OCI-LY3 (cell line): Measurements from ENCODE around the gene RFX3.

Experiments used
- H2AFZ ChIP-seq: fragments of 200-600, 300-600 bp; shearing (Covaris generic); 2 replicates; pipeline ENCODE4 v1.6.0; 2014; ENCODE audit warnings: antibody characterized with exemption, low read depth, low read length
- H3K27ac ChIP-seq: fragments of 200-600, 300-600 bp; sonication (generic); 2 replicates; pipeline ENCODE4 v1.5.1; 2014; ENCODE audit warnings: mild to moderate bottlenecking, low read length, moderate library complexity, mixed read lengths
- H3K27me3 ChIP-seq: fragments of 200-600, 300-600 bp; sonication (generic); 2 replicates; pipeline ENCODE4 v1.6.1; 2014; ENCODE audit warnings: low read depth, low read length, mixed read lengths
- H3K36me3 ChIP-seq: fragments of 200-600, 300-600 bp; sonication (generic); replicated peaks from 2 replicates; pipeline ENCODE3; 2014; ENCODE audit warnings: low read depth, low read length, mixed read lengths
- H3K4me1 ChIP-seq: fragments of 300-600, 200-600 bp; sonication (generic); 2 replicates; pipeline ENCODE4 v1.6.1; 2014; ENCODE audit warnings: low read length, mixed read lengths
- H3K4me2 ChIP-seq: fragments of 200-600, 300-600 bp; sonication (generic); 2 replicates; pipeline ENCODE4 v1.6.1; 2014; ENCODE audit warnings: low read length, mixed read lengths
- H3K4me3 ChIP-seq: fragments of 300-600, 200-600 bp; sonication (generic); 2 replicates; pipeline ENCODE4 v1.5.1; 2014; ENCODE audit warnings: antibody characterized with exemption, mild to moderate bottlenecking, low read length, moderate library complexity
- H3K79me2 ChIP-seq: fragments of 300-600, 200-600 bp; shearing (Covaris generic); 2 replicates; pipeline ENCODE4 v1.6.1; 2014; ENCODE audit warnings: mild to moderate bottlenecking, low read length, mixed read lengths
- H3K9ac ChIP-seq: fragments of 300-600, 200-600 bp; shearing (Covaris generic); 2 replicates; pipeline ENCODE4 v1.6.0; 2014; ENCODE audit warnings: mild to moderate bottlenecking, low read length, moderate library complexity
- H3K9me3 ChIP-seq: fragments of 200-600, 300-600 bp; shearing (Covaris generic); 2 replicates; pipeline ENCODE4 v1.6.1; 2014; ENCODE audit warnings: low read length, mixed read lengths; ENCODE audit not compliant: insufficient read depth
- H4K20me1 ChIP-seq: fragments of 200-600, 300-600 bp; sonication (generic); 2 replicates; pipeline ENCODE4 v1.6.1; 2016; ENCODE audit warnings: low read length, mixed read lengths; ENCODE audit not compliant: insufficient read depth
- CTCF ChIP-seq: fragments of 200-600, 300-600 bp; sonication (generic); IDR thresholded peaks from 2 replicates; pipeline ENCODE4 v1.5.1; 2014; ENCODE audit warnings: antibody characterized with exemption, low read length, low read depth
- EZH2phosphoT487 ChIP-seq: fragments of 200-600 bp; shearing (Covaris generic); IDR thresholded peaks from 2 replicates; pipeline ENCODE4 v1.6.1; 2018; ENCODE audit warnings: antibody characterized with exemption, mixed run types, low read depth

Gene RFX3

GRCh38 chr9:3455094-3455493 is 70.7 kb downstream of the RFX3 start:
- Histone ChIP-seq H3K4me2 (no peak overlapping the region), H4K20me1 (no peaks in the 10 kb centered on the region), H3K79me2 (no peaks in the 10 kb centered on the region), H3K4me3 (no peak overlapping the region), H3K27me3 (no peaks in the 10 kb centered on the region), H2AFZ (no peak overlapping the region), H3K27ac (no peak overlapping the region), H3K4me1 (no peaks in the 10 kb centered on the region), H3K9me3 (no peaks in the 10 kb centered on the region), H3K9ac (no peak overlapping the region), H3K36me3 (no peaks in the 10 kb centered on the region)
- TF ChIP-seq EZH2phosphoT487 (no peak), CTCF (no peak)

GRCh38 chr9:3451956-3452355 is 73.8 kb downstream of the RFX3 start:
- Histone ChIP-seq H3K27me3 (no peaks in the 10 kb centered on the region), H3K4me3 (no peak overlapping the region), H3K79me2 (no peaks in the 10 kb centered on the region), H3K9ac (no peak overlapping the region), H2AFZ (no peak overlapping the region), H3K36me3 (no peaks in the 10 kb centered on the region), H3K4me1 (no peaks in the 10 kb centered on the region), H3K4me2 (no peak overlapping the region), H3K27ac (no peak overlapping the region), H3K9me3 (no peaks in the 10 kb centered on the region), H4K20me1 (no peaks in the 10 kb centered on the region)
- TF ChIP-seq EZH2phosphoT487 (no peak), CTCF (no peak)

GRCh38 chr9:3447788-3448187 is 78.0 kb downstream of the RFX3 start:
- no peaks in the 10 kb centered on the region for H3K4me1 ChIP-seq
- H3K27ac ChIP-seq, result no peak overlapping the region
- no peak overlapping the region for H2AFZ ChIP-seq
- H3K79me2 ChIP-seq, result no peaks in the 10 kb centered on the region
- H3K4me2 ChIP-seq, result no peak overlapping the region
- no peak for TF ChIP-seq EZH2phosphoT487
- no peak for TF ChIP-seq CTCF
- no peak overlapping the region for H3K4me3 ChIP-seq
- no peak overlapping the region for H3K9ac ChIP-seq
- no peaks in the 10 kb centered on the region for H3K9me3 ChIP-seq
- H3K27me3 ChIP-seq, result no peaks in the 10 kb centered on the region
- H4K20me1 ChIP-seq, result no peaks in the 10 kb centered on the region
- no peaks in the 10 kb centered on the region for H3K36me3 ChIP-seq

GRCh38 chr9:3447143-3447542 is 78.7 kb downstream of the RFX3 start:
- no peak overlapping the region for H3K9ac ChIP-seq
- H3K27me3 ChIP-seq, result no peaks in the 10 kb centered on the region
- no peak for TF ChIP-seq EZH2phosphoT487
- no peak for TF ChIP-seq CTCF
- H3K4me2 ChIP-seq, result no peak overlapping the region
- no peak overlapping the region for H3K4me3 ChIP-seq
- no peaks in the 10 kb centered on the region for H3K79me2 ChIP-seq
- no peak overlapping the region for H2AFZ ChIP-seq
- no peaks in the 10 kb centered on the region for H4K20me1 ChIP-seq
- no peak overlapping the region for H3K27ac ChIP-seq
- H3K9me3 ChIP-seq, result no peaks in the 10 kb centered on the region
- no peaks in the 10 kb centered on the region for H3K36me3 ChIP-seq
- no peaks in the 10 kb centered on the region for H3K4me1 ChIP-seq
